ENCODE results near the gene LRRC37A.
"Not testable (repeated sequence)": the region's sequence is repeated elsewhere in the genome, so short reads cannot be mapped to it uniquely, and the experiment has no call there.

LRRC37A gene

DNA sequence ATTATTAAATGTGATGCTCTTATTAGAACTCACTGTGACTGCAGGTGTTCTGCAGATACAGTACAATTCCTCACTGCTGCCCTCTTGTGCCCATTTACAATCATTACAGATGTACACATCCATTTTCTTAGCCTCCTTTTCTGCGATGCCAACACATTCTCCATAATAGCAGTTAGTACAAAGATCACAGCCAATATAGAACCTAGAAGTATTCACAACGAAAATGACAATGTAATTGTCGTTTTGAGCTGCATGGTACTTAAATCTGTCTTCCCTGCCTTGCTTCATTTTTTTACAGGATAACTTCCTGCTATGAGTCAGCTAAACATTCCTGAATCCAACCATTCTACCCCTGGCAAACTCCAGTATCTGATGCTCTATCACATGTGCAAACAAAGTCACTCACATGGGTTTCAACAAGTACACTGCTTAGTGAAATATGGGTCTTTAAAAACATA, 8.1 kb upstream of the LRRC37A start:
- POLR2A ChIA-PET; DNase-seq (ENCODE audit: low read depth, low spot score): not testable (repeated sequence)

DNA sequence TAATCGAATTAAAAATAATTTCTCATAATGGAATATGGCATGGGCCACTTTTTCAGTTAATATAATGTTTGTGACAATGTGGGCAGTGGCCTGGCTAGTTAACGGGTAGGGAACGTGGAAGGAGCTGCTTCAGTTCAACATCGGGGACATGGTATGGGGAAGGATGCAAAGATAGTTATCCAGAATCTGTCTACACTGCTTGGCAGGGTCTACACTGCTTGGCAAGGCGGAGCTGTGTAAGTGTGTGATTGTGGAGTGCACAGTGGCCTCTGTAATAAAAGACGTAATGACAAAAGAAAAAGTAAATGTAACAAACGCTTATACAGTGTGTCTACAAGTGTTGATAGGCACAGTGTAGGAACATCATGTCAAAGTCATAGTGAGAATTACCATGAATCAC, 7.3 kb upstream of the LRRC37A start:
- CTCF ChIA-PET: interaction anchor here (0.6 to 4.7 kb wide), 4 partner anchors 16 to 477 kb away, joined by 3 to 49 read pairs (median 5); partner anchors contain the start of genes KANSL1 and STH
- H3K4me3 ChIP-seq (ENCODE audit: low read depth, low read length); DNase-seq (ENCODE audit: low read depth, low spot score); POLR2A ChIA-PET: not testable (repeated sequence)

More for the DNA sequence above, 8.1 kb upstream of the LRRC37A start:
- not testable (repeated sequence) for H3K4me3 ChIP-seq (ENCODE audit: low read depth, low read length)
- CTCF ChIA-PET: interaction anchor here (0.6 to 4.7 kb wide), 12 partner anchors 9 to 286 kb away, joined by 3 to 49 read pairs (median 6); partner anchors contain the start of gene STH
- TF ChIP-seq, protein P1, sequence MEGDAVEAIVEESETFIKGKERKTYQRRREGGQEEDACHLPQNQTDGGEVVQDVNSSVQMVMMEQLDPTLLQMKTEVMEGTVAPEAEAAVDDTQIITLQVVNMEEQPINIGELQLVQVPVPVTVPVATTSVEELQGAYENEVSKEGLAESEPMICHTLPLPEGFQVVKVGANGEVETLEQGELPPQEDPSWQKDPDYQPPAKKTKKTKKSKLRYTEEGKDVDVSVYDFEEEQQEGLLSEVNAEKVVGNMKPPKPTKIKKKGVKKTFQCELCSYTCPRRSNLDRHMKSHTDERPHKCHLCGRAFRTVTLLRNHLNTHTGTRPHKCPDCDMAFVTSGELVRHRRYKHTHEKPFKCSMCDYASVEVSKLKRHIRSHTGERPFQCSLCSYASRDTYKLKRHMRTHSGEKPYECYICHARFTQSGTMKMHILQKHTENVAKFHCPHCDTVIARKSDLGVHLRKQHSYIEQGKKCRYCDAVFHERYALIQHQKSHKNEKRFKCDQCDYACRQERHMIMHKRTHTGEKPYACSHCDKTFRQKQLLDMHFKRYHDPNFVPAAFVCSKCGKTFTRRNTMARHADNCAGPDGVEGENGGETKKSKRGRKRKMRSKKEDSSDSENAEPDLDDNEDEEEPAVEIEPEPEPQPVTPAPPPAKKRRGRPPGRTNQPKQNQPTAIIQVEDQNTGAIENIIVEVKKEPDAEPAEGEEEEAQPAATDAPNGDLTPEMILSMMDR (IDR thresholded peaks at IDR 0.05; ENCODE audit: insufficient read depth, low read length, missing control alignments): peak; percentile 40

DNA sequence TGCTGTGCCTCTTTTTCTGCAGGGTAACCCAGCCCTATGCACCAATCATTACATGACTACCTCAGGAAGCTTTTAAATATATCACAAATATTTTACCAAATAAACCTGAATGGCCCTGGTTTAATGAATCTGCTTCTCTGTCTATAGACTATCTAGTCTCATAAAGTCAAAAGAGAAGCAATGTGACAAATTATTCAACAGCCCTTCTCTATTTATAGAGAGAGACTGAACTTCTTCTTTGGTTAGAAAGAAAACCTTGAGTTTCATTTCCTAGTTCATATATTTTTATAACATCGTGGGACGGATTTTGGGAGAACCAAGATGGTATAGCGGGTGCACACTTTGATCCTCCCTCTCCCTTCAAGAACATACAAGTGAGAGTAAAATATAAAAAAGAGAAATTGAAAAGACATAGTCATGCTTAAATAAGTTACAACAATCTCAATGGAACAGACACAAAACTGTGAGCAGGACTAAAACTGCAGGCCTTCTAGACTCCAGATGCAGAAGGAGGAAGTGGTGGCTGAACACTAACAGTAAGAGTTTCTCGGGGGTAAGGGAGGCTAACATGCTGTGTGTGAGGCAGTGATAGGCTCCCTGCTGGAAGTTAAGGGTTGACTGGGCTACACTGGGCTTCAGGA, 3.9 kb upstream of the LRRC37A start:
- DNase-seq (ENCODE audit: low read depth, low spot score); POLR2A ChIA-PET; H3K4me3 ChIP-seq (ENCODE audit: low read depth, low read length); CTCF ChIA-PET: not testable (repeated sequence)

DNA sequence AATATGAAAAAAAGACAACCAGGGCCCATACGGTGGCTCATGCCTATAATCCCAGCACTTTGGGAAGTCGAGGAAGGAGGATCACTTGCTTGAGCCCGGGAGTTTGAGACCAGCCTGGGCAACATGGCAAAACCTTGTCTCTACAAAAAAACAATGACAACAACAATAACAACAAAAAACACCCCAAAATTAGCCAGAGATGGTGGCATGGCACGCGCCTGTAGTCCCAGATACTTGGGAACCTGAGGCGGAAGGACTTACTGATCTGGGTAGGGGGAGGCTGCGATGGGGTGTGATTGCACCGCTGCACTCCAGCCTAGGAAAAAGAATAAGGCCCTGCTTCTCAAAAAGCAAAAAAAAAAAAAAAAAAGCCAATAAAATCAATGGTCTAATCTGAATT, 3.3 kb upstream of the LRRC37A start:
- H3K4me3 ChIP-seq (ENCODE audit: low read depth, low read length); CTCF ChIA-PET; POLR2A ChIA-PET; DNase-seq (ENCODE audit: low read depth, low spot score): not testable (repeated sequence)

DNA sequence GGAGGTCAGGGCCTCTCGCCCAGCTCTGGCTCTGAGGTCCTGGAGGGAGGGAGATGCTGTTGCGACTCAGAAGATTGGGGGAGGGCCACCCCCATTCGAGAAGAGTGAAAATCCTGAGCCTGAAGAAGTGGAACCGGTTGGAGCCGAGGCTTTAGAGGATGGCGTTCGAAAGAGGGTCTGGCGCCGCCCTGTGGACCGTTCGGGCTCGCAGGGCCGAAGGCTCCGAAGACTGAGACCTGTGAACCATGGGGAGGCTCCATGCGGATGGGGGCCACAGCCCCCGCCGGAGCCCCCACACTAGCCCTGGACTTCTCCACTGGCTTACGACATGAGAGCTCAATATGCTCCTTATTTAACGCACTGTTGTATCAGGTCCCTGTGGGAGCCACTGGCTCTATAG, 46.3 kb downstream of the LRRC37A start:
- POLR2A ChIA-PET; CTCF ChIA-PET; H3K4me3 ChIP-seq (ENCODE audit: low read depth, low read length); DNase-seq (ENCODE audit: low read depth, low spot score): not testable (repeated sequence)

DNA sequence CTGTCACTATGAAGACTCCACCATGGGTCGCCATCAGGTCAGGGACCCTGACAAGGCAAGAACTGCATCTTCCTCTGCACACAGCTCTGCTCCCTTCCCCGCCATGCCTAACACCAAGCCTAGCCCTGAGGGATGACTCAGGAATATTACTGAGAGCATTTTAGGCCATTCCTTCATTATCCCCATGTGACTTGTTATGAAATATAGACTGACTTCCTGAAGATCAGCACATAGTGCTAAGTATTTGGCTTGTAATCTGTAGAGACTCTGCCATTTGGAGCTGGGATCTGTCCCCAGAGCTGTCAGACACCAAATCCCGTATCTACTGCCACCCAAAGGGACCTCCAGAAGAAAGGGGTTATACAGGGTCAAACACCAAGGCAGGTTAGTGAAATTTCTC, 47.2 kb downstream of the LRRC37A start:
- POLR2A ChIA-PET; H3K4me3 ChIP-seq (ENCODE audit: low read depth, low read length); DNase-seq (ENCODE audit: low read depth, low spot score); CTCF ChIA-PET: not testable (repeated sequence)

DNA sequence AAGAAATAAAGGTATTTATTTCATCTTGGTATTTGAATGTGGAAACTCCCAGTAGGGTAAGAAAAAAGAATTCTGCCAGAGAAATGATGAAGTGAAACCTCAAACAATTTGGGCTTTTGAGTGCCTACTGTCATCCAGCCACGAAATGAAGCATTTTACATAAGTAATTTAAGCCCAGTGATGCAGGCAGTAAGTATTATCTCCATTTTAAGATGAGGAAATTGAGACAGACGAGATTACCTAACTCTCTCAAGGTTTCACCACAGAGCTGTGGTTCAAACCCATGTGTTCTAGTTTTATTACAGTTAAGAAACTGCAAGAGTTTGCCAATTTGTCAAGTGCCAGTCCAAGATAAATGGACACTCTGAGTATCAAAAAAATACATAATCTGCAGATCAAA, 53.4 kb downstream of the LRRC37A start:
- POLR2A ChIA-PET; DNase-seq (ENCODE audit: low read depth, low spot score): not testable (repeated sequence)

DNA sequence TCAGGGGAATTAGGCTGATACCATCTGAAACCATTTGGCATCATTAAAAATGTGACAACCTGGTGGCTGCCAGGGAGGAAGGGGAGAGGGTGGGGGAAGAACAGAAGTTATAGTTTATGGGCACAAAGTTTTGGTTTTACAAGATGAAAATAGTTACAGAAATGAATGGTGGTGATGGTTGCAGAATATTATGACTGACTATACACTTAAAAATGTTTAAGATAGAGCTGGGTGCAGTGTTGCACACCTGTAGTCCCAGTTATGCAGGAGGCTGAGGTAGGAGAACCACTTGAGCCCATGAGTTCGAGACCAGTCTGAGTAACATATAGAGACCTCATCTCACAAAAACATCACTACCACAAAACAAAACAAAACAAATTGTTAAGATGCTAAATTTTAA, 54.1 kb downstream of the LRRC37A start:
- POLR2A ChIA-PET; DNase-seq (ENCODE audit: low read depth, low spot score); H3K4me3 ChIP-seq (ENCODE audit: low read depth, low read length); CTCF ChIA-PET: not testable (repeated sequence)

More for the DNA sequence above, 53.4 kb downstream of the LRRC37A start:
- CTCF ChIA-PET; H3K4me3 ChIP-seq (ENCODE audit: low read depth, low read length): not testable (repeated sequence)

DNA sequence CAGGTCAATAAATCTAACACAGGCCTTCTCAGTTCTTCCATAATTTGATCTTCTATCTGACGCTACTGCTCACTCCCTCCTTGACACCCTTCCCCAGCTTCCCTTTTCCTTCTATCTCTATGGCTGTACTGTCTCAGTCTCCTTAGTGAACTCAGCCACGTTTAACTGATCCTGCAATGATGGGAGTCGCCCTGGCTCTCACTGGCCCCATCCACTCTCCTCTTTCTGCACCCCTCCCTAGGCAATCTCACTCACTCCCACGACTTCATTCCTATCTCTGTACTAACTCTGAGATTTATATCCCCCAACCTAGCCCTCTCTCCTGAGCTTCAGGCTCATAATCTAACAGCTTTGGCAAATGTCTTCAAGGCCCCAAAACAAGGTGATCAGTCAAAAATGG, 58.9 kb downstream of the LRRC37A start:
- CTCF ChIA-PET; POLR2A ChIA-PET; H3K4me3 ChIP-seq (ENCODE audit: low read depth, low read length); DNase-seq (ENCODE audit: low read depth, low spot score): not testable (repeated sequence)

DNA sequence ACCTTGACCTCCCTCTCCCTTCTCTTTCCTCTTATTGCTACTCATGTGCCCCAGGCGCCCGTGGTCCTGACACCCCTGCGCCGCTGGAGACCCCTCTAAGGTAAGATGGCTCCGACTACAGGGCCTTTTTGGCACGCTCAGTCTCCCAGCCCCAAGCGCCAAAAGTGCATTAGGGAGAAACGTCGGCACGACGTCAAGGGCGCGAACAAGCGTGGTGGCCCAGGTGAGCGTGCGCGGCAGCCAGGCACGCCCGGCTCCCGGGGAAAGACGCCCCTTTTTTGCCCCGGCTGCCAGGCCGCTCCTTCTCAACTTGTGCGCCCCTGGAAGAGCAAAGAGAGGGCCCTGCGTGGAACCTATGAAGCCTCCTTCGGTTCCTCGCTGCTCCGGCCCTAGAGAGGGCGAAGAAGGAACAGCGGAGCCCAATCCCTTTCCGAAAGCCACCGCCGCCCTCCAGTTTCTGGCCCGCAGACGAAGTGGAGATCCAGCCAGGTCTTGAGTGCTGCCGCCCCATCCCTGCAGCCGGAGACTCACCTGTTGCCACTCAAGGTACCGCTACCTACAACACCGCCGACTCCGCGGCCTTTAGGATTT, 66.3 kb downstream of the LRRC37A start:
- POLR2A ChIA-PET; CTCF ChIA-PET; DNase-seq (ENCODE audit: low read depth, low spot score); H3K4me3 ChIP-seq (ENCODE audit: low read depth, low read length): not testable (repeated sequence)

DNA sequence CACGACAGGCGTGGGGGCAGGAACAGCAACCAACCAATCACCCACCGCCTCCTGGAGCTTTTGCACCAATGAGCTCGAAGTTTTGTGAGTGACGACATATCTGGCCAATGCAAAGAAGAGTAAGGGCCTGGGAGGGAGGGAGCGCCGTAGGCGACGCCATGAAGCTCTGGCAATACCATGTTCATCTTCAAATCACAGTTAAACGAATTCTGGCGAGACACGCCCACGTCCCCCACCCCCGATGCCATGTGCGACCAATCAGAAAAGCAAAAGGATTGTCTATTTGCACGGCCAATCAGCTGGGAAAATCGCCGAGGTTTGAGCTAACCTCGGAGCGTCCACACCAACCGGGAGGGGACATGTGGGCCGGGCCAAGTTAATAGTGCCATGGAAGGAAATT, 66.8 kb downstream of the LRRC37A start, which contains the start of gene ARL17B:
Gene ARL17B, minus strand, starts transcription at position 12 of the 400 bp plus-strand sequence. CDS start 3,369 bp downstream, outside the sequence.
- CTCF ChIA-PET; H3K4me3 ChIP-seq (ENCODE audit: low read depth, low read length); DNase-seq (ENCODE audit: low read depth, low spot score); POLR2A ChIA-PET: not testable (repeated sequence)

DNA sequence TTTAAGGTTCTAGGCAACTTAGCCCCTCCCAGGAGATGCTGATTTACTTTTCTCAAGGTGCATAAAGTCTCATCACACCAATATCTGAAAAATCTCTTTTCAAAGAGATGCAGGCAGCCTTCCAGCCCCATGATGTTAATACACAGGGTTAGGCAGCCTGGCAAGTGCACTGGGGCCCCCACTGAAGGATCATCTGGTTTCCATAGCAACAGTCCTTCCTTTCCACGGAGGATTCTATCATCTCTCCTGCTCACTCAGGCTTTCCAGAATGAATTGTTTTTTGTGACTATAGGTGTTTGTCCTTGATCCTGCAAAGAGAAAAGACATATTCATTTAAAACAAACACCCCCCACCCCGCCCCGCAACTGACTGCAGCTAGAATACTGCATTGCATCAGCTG, 72.6 kb downstream of the LRRC37A start:
- CTCF ChIA-PET; H3K4me3 ChIP-seq (ENCODE audit: low read depth, low read length); POLR2A ChIA-PET; DNase-seq (ENCODE audit: low read depth, low spot score): not testable (repeated sequence)

DNA sequence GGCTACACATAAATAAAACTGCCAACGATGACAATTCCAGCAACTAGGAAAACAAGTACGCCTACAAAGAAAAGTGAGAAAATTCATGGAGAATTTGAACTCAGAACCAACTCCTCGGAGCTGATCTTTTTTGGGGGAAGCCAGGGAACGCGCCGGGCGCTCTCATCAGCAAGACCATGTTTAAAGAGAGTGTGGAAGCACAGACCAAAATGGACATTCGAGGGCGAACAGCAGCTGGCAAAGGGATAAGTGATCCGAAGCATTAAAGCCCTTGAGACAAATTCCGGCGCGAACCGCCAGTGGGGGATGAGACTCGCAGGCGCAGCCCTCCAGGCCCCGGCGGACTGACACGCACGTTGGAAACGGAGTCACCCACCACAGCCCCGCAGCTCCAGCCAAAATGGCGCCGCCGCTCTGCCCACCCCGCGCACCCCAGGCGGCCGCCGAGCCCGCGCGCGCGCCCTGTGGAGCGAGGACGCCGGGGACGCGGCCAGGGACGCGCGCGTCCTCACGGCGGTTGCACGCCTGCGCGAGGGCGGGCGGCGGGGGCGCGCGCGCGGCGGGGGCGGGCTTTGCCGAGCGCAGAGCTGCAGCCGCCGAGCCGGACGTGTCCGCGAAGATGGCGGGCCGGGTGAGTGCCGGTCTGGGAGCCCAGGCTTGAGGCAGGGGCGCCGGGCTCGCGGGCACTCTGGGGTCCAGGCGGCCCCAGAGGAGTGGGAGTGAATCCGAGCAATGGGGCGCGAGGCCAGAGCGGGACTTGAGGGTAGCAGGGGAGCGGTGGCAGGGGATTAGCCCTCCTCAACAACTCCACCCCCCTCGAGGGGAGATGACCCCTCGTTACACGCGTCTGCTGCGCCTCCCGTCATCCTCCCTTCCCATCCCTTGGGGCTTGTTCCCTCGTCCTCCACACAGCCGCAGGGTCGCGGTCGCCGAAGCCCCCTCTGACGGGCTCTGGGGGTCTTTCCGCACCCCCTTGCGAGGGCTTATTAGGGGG, 77.6 kb downstream of the LRRC37A start:
- CTCF ChIA-PET; DNase-seq (ENCODE audit: low read depth, low spot score); H3K4me3 ChIP-seq (ENCODE audit: low read depth, low read length); POLR2A ChIA-PET: not testable (repeated sequence)

DNA sequence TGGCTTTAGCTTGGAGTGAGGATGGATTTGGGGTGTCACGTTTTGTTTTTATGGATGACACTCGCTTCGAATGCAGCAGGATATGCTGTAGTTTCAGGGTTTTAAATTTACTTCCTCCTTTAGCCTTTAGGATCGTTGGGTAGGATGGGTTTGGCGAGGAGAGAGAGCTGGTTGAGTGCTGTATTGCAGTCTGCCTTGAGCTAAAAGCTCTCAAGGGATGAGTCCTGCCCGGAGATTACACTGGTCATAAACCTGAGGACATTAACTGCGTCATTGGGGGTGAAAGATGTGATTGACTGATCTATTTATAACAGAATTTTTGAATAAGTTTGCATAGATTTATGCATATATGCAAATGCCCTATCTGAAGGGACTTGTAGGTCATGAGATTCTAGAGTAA, 78.5 kb downstream of the LRRC37A start:
- DNase-seq (ENCODE audit: low read depth, low spot score); CTCF ChIA-PET; POLR2A ChIA-PET; H3K4me3 ChIP-seq (ENCODE audit: low read depth, low read length): not testable (repeated sequence)

DNA sequence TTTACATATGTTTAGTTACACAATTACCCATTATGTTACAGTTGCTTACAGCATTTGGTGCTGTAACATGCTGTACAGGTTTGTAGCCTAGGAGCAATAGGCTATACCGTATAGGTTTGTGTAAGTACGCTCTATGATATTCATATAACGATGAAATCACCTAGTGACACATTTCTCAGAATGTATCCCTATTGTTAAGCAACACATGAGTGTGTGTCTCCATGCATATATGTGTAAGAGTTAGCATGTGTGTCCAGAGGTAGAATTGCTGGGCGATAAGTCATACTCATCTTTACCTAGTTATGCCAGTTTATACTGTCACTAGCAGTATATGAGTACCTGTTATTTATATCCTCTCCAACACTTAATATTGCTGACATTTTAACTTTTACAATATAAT, 88.2 kb downstream of the LRRC37A start:
- POLR2A ChIA-PET, CTCF ChIA-PET: not testable (repeated sequence)

More for the DNA sequence above, 88.2 kb downstream of the LRRC37A start:
- H3K4me3 ChIP-seq (ENCODE audit: low read depth, low read length); DNase-seq (ENCODE audit: low read depth, low spot score): not testable (repeated sequence)

Measured in AG04449 (cell line).